Measurements from ENCODE around the gene ETV4.

DNA sequence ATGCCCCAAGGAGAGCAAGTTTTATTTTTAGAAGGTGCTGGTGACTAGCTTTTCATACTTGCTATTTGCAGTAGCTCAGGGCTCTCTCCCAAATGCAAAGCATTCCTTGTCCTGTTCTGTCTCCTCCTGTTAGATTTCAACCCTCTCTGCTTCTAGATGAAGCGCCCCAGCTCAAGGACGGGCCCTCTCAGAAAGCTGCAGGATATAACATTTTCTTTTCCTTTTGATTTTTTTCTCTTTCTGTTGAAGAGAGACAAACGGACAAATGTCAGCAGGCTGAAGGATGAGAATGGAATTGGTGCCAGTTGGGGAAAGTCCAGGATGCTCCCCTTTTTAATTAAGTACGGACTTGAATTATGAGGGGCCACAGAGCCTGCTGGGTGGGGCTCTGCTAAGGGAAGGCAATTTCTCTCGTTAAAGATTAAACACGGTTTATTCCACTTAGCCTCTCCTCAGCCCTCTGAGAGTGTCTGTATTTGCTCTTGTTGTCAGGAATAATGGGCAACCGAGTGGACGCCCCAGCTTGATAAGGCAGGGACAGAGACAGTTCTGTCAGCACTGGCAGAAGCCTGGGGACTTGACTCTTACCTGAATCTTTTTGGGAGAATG is 6.2 kb upstream of the ETV4 start:
- TF ChIP-seq EP300 (IDR thresholded peaks at IDR 0.05) (no peak), CTCF (IDR thresholded peaks at IDR 0.05) (no peak)
